OCI-LY3 (cell line): ENCODE data around the gene SYCP3.

ENCODE experiments used
- CTCF ChIP-seq: fragments of 200-600, 300-600 bp; sonication (generic); IDR thresholded peaks from 2 replicates; pipeline ENCODE4 v1.5.1; 2014; ENCODE audit warnings: antibody characterized with exemption, low read length, low read depth
- EZH2phosphoT487 ChIP-seq: fragments of 200-600 bp; shearing (Covaris generic); IDR thresholded peaks from 2 replicates; pipeline ENCODE4 v1.6.1; 2018; ENCODE audit warnings: antibody characterized with exemption, mixed run types, low read depth

- no peak for TF ChIP-seq CTCF
- no peak for TF ChIP-seq EZH2phosphoT487
Measured at GRCh38 chr12:101707131-101707782, 32.0 kb downstream of the SYCP3 start.
